Kidney (tissue), 14 donors: ENCODE data around the gene ZNRF3. TPM values are rescaled to one million over a fixed set of nuclear protein-coding genes. Genes with fewer than 3 reads are reported as not detected.

Source experiments
- DNase-seq, 5 donors: peaks; one replicate each; pipeline ENCODE4 v3.0.0-alpha.2; 2013 to 2020
- FAIRE-seq: peaks from 2 replicates; lab custom pipeline; 2012; peaks lifted over from hg19 to GRCh38; lab: Jason Lieb, UNC
- H3K27ac ChIP-seq, 2 donors: one replicate each; pipeline ENCODE4 v1.7.0; 2013; ENCODE audit warnings: low read depth in 2 of 2, low read length in 2 of 2, inconsistent platforms in 1 of 2
- H3K27me3 ChIP-seq: one replicate; pipeline ENCODE4 v1.7.1; 2013; ENCODE audit warnings: low read length, inconsistent platforms; ENCODE audit not compliant: control insufficient read depth, insufficient read depth
- H3K36me3 ChIP-seq, 3 donors: one replicate each; pipeline versions ENCODE4 v1.7.0 to v1.7.1; 2013; ENCODE audit warnings: low read length in 3 of 3, control low read depth in 1 of 3, inconsistent platforms in 1 of 3; ENCODE audit not compliant: insufficient read depth in 3 of 3, control insufficient read depth in 2 of 3
- H3K4me1 ChIP-seq, 3 donors: one replicate each; pipeline versions ENCODE4 v1.7.0 to v1.7.1; 2013; ENCODE audit warnings: low read length in 3 of 3, inconsistent platforms in 1 of 3, low read depth in 1 of 3; ENCODE audit not compliant: control insufficient read depth in 2 of 3, insufficient read depth in 2 of 3
- H3K4me3 ChIP-seq, 3 donors: one replicate each; pipeline versions ENCODE4 v1.7.0 to v1.8.1; 2013; ENCODE audit warnings: low read length in 3 of 3, control low read depth in 1 of 3, inconsistent platforms in 1 of 3
- H3K9ac ChIP-seq, 3 donors: one replicate each; pipeline versions ENCODE4 v1.7.0 to v1.7.1; 2013; ENCODE audit warnings: low read length in 3 of 3, control low read depth in 1 of 3, inconsistent platforms in 1 of 3
- H3K9me3 ChIP-seq, 3 donors: one replicate each; pipeline versions ENCODE4 v1.7.0 to v1.7.1; 2013; ENCODE audit warnings: low read length in 3 of 3, control low read depth in 1 of 3, inconsistent platforms in 1 of 3; ENCODE audit not compliant: control insufficient read depth in 2 of 3, insufficient read depth in 1 of 3
- CTCF ChIP-seq: IDR thresholded peaks from 3 replicates; pipeline ENCODE4 v1.5.1; 2012; ENCODE audit warnings: mild to moderate bottlenecking, moderate library complexity, borderline replicate concordance; ENCODE audit not compliant: insufficient read depth; ENCODE audit errors: extremely low read depth
- intact Hi-C: fragments of 100-400 bp; cut with DNase I; formaldehyde crosslinking; loops from one replicate; pipeline ENCODE4 v1.11.1; 2022
- polyA plus RNA-seq: library from polyadenylated mRNA; stranded (reverse); fragments of 350-450 nt; fragmentation: Illumina TruSeq; extraction: RNeasy Lipid Tissue Mini Kit (QIAGEN cat#74804); gene quantifications from one replicate; pipeline ENCODE4 v1.2.3, GENCODE V29; 2014; ENCODE audit warnings: low read depth, low replicate concordance; ENCODE audit not compliant: insufficient read depth
- total RNA-seq: library from RNA; stranded (reverse); fragmentation: NEBNext Ultra II Directional; extraction: Animal tissue kit (Norgen Biotek cat#: 25700); gene quantifications from one replicate; pipeline ENCODE4 v1.2.1, GENCODE V29; 2021
- donor health status: control.
- donor health status: control.
- donor health status: control.
- donor health status: control.
- donor health status: control.
- donor health status: DM: yes; HTN: yes; CAD: no.
- donor health status: Normal renal cell carcinoma (clear cell type).

The ZNRF3 gene
- total and polyA plus RNA-seq, 2 donors from 2014 or later, result 6.8 to 24.4 TPM

- Histone ChIP-seq H3K36me3 (no peaks in the 10 kb centered on the region), H3K9ac (no peak overlapping the region), H3K4me3 (no peak overlapping the region), H3K27ac (no peak overlapping the region), H3K9me3 (no peaks in the 10 kb centered on the region), H3K4me1 (no peaks in the 10 kb centered on the region), H3K27me3 (no peaks in the 10 kb centered on the region)
- DNase-seq (no peak), FAIRE-seq (no peak)
- intact Hi-C loops, result no loop called here
- TF ChIP-seq CTCF, result no peak
Measured at GRCh38 chr22:29060251-29060869, 177.0 kb downstream of the ZNRF3 start.

GRCh38 chr22:29060931-29061330 lies 177.6 kb downstream of the ZNRF3 start:
- intact Hi-C loops, result no loop called here
- no peaks in the 10 kb centered on the region for H3K4me1 ChIP-seq

GRCh38 chr22:29061773-29062172 lies 178.4 kb downstream of the ZNRF3 start, which contains the start of gene C22orf31:
C22orf31 (minus strand) TSS chr22:29061831; CDS start chr22:29061792, 39 bp downstream.
- intact Hi-C loops, result no loop called here
- TF ChIP-seq CTCF, result no peak
- Histone ChIP-seq H3K27me3 (no peaks in the 10 kb centered on the region), H3K36me3 (no peaks in the 10 kb centered on the region), H3K9me3 (no peaks in the 10 kb centered on the region), H3K4me3 (no peak within 1 kb of the TSS), H3K4me1 (no peaks in the 10 kb centered on the region), H3K27ac (no peak within 1 kb of the TSS), H3K9ac (no peak within 1 kb of the TSS)
- DNase-seq, result no peak
- no peak for FAIRE-seq

More at GRCh38 chr22:29060931-29061330, 177.6 kb downstream of the ZNRF3 start:
- H3K9ac ChIP-seq, result no peak overlapping the region
- no peaks in the 10 kb centered on the region for H3K27me3 ChIP-seq
- no peaks in the 10 kb centered on the region for H3K36me3 ChIP-seq
- H3K4me3 ChIP-seq, result no peak overlapping the region
- FAIRE-seq (no peak), DNase-seq (no peak)
- H3K9me3 ChIP-seq, result no peaks in the 10 kb centered on the region
- TF ChIP-seq CTCF, result no peak
- no peak overlapping the region for H3K27ac ChIP-seq
